Endothelial cell of umbilical vein (primary cell): ENCODE data around the gene PLAC1.
A peak's percentile ranks its signal among the peaks of the same experiment; 100 is the strongest.

Experiments used
- CTCF ChIP-seq, 2 donors: IDR thresholded peaks; 1 replicate in 1 of 2; 2 replicates in 1 of 2; pipeline ENCODE4 v1.5.1; 2011; ENCODE audit warnings: low read length in 2 of 2, mild to moderate bottlenecking in 2 of 2, moderate library complexity in 2 of 2, control low read depth in 1 of 2, inconsistent platforms in 1 of 2, low read depth in 1 of 2; ENCODE audit not compliant: insufficient read depth in 1 of 2; ENCODE audit errors: extremely low read depth in 1 of 2
- JUN ChIP-seq: IDR thresholded peaks from 2 replicates; pipeline ENCODE4 v1.6.1; 2011; ENCODE audit warnings: borderline replicate concordance, low read depth; ENCODE audit not compliant: insufficient read length, insufficient read depth

- TF ChIP-seq JUN (peak; percentile 26), CTCF (IDR thresholded peaks at IDR 0.05; ENCODE audit: extremely low read depth in 1 of 2, insufficient read depth in 1 of 2, low read depth in 1 of 2, low read length in 2 of 2) (no peak)
Observed at GRCh38 chrX:134692990-134693389, 34.7 kb upstream of the PLAC1 start.
